Adrenal gland (tissue), 5 donors: ENCODE data around the gene TARS3.

ENCODE experiments used
- CTCF ChIP-seq, 6 experiments: fragments of 450-650 bp in 4 of 6; fragments of 200-600 bp in 2 of 6; sonication (generic) in 1 of 6; IDR thresholded peaks; 1 replicate in 5 of 6; 2 replicates in 1 of 6; pipeline versions ENCODE4 v1.5.1 to v1.8.0; 2016 to 2021; ENCODE audit warnings: antibody characterized with exemption in 6 of 6, mild to moderate bottlenecking in 2 of 6, moderate library complexity in 1 of 6
- POLR2A ChIP-seq, 2 donors: fragments of 450-650 bp; IDR thresholded peaks; one replicate each; pipeline ENCODE4 v1.6.1; 2017; ENCODE audit warnings: antibody characterized with exemption in 2 of 2, mild to moderate bottlenecking in 2 of 2, moderate library complexity in 1 of 2
- donor health status: DM: no; HTN: no; CAD: no.

GRCh38 chr15:101650145-101650544, 74.1 kb downstream of the TARS3 start:
- TF ChIP-seq CTCF (IDR thresholded peaks at IDR 0.05) (no peak), POLR2A (IDR thresholded peaks at IDR 0.05) (no peak)
